OCI-LY3 (cell line): ENCODE data around the gene CLSTN1.

Source experiments
- H2AFZ ChIP-seq: fragments of 200-600, 300-600 bp; shearing (Covaris generic); 2 replicates; pipeline ENCODE4 v1.6.0; 2014; ENCODE audit warnings: antibody characterized with exemption, low read depth, low read length
- H3K27ac ChIP-seq: fragments of 200-600, 300-600 bp; sonication (generic); 2 replicates; pipeline ENCODE4 v1.5.1; 2014; ENCODE audit warnings: mild to moderate bottlenecking, low read length, moderate library complexity, mixed read lengths
- H3K27me3 ChIP-seq: fragments of 200-600, 300-600 bp; sonication (generic); 2 replicates; pipeline ENCODE4 v1.6.1; 2014; ENCODE audit warnings: low read depth, low read length, mixed read lengths
- H3K36me3 ChIP-seq: fragments of 200-600, 300-600 bp; sonication (generic); replicated peaks from 2 replicates; pipeline ENCODE3; 2014; ENCODE audit warnings: low read depth, low read length, mixed read lengths
- H3K4me1 ChIP-seq: fragments of 300-600, 200-600 bp; sonication (generic); 2 replicates; pipeline ENCODE4 v1.6.1; 2014; ENCODE audit warnings: low read length, mixed read lengths
- H3K4me2 ChIP-seq: fragments of 200-600, 300-600 bp; sonication (generic); 2 replicates; pipeline ENCODE4 v1.6.1; 2014; ENCODE audit warnings: low read length, mixed read lengths
- H3K4me3 ChIP-seq: fragments of 300-600, 200-600 bp; sonication (generic); 2 replicates; pipeline ENCODE4 v1.5.1; 2014; ENCODE audit warnings: antibody characterized with exemption, mild to moderate bottlenecking, low read length, moderate library complexity
- H3K79me2 ChIP-seq: fragments of 300-600, 200-600 bp; shearing (Covaris generic); 2 replicates; pipeline ENCODE4 v1.6.1; 2014; ENCODE audit warnings: mild to moderate bottlenecking, low read length, mixed read lengths
- H3K9ac ChIP-seq: fragments of 300-600, 200-600 bp; shearing (Covaris generic); 2 replicates; pipeline ENCODE4 v1.6.0; 2014; ENCODE audit warnings: mild to moderate bottlenecking, low read length, moderate library complexity
- H3K9me3 ChIP-seq: fragments of 200-600, 300-600 bp; shearing (Covaris generic); 2 replicates; pipeline ENCODE4 v1.6.1; 2014; ENCODE audit warnings: low read length, mixed read lengths; ENCODE audit not compliant: insufficient read depth
- H4K20me1 ChIP-seq: fragments of 200-600, 300-600 bp; sonication (generic); 2 replicates; pipeline ENCODE4 v1.6.1; 2016; ENCODE audit warnings: low read length, mixed read lengths; ENCODE audit not compliant: insufficient read depth
- EZH2phosphoT487 ChIP-seq: fragments of 200-600 bp; shearing (Covaris generic); IDR thresholded peaks from 2 replicates; pipeline ENCODE4 v1.6.1; 2018; ENCODE audit warnings: antibody characterized with exemption, mixed run types, low read depth
- TF ChIP-seq, protein P1 (sequence below): fragments of 200-600, 300-600 bp; sonication (generic); IDR thresholded peaks from 2 replicates; pipeline ENCODE4 v1.5.1; 2014; ENCODE audit warnings: antibody characterized with exemption, low read length, low read depth

The CLSTN1 gene

DNA sequence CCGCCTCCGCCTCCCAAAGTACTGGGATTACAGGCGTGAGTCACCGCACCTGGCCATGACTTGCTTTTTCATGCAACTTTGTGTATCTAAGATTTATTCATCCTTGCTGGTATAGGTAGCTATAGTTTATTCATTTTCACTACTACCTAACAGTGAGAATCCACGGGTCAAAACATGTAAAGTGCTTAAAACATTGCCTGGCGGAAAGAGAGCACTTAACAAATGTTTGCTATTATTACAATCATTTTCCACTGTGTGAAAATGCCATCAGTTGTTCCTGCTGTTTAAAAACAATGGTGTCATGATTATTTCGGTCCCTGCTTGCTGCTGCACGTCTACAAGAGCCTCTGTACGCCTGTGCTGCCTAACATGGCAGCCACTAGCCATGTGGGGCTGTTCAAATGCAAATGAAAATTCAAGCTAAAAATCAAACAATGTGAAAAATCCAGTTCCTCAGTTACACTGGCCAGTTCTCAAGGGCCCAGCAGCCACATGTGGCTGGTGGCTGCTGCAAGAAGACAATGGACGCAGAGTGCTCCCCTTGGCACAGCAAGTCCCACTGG is 65.1 kb downstream of the CLSTN1 start:
- no peaks in the 10 kb centered on the region for H3K4me1 ChIP-seq
- TF ChIP-seq, protein P1, sequence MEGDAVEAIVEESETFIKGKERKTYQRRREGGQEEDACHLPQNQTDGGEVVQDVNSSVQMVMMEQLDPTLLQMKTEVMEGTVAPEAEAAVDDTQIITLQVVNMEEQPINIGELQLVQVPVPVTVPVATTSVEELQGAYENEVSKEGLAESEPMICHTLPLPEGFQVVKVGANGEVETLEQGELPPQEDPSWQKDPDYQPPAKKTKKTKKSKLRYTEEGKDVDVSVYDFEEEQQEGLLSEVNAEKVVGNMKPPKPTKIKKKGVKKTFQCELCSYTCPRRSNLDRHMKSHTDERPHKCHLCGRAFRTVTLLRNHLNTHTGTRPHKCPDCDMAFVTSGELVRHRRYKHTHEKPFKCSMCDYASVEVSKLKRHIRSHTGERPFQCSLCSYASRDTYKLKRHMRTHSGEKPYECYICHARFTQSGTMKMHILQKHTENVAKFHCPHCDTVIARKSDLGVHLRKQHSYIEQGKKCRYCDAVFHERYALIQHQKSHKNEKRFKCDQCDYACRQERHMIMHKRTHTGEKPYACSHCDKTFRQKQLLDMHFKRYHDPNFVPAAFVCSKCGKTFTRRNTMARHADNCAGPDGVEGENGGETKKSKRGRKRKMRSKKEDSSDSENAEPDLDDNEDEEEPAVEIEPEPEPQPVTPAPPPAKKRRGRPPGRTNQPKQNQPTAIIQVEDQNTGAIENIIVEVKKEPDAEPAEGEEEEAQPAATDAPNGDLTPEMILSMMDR: no peak
- TF ChIP-seq EZH2phosphoT487: no peak
- H3K27ac ChIP-seq: no peak overlapping the region
- no peak overlapping the region for H3K4me3 ChIP-seq
- H4K20me1 ChIP-seq: peaks cover 16% of the 10 kb centered on the region; the same call in 1 of the 2 replicates
- peaks cover 35% of the 10 kb centered on the region for H3K79me2 ChIP-seq
- H3K36me3 ChIP-seq: peaks cover 4% of the 10 kb centered on the region
- H3K4me2 ChIP-seq: no peak overlapping the region
- H3K9me3 ChIP-seq: no peaks in the 10 kb centered on the region
- H3K9ac ChIP-seq: no peak overlapping the region
- H2AFZ ChIP-seq: no peak overlapping the region
- H3K27me3 ChIP-seq: no peaks in the 10 kb centered on the region

DNA sequence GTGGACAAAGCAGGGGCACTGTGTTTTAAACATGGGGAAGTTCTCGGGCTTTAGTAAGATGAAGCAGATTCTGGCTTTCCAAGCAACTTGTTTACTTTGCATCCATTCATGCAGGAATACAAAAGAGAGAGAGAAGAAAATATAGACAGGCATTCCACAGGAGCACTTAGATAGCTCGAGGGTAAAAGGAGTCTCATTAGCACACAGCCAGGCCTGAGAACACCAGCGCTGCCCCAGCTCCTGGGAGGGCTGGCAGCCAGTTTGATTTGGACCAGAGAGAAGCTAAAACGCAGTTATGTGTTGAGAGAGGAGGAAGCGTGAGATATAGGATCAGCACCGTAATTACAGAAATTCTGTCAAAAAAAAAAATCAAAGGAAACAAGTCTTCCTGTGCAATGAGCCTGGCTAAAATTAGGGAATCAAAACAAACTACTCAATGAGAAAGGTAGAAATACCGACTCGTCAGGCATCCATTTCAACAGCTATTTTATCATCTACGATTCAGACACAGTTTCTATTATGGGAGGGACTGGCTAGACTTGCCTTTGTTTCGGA is 68.2 kb downstream of the CLSTN1 start:
- H3K4me2 ChIP-seq: no peak overlapping the region
- H3K9me3 ChIP-seq: no peaks in the 10 kb centered on the region
- H3K27ac ChIP-seq: no peak overlapping the region
- H3K4me1 ChIP-seq: no peaks in the 10 kb centered on the region
- TF ChIP-seq, protein P1: no peak
- TF ChIP-seq EZH2phosphoT487: no peak
- H3K4me3 ChIP-seq: no peak overlapping the region
- H3K9ac ChIP-seq: no peak overlapping the region
- H3K79me2 ChIP-seq: peaks cover 30% of the 10 kb centered on the region
- no peaks in the 10 kb centered on the region for H3K27me3 ChIP-seq
- peaks cover 4% of the 10 kb centered on the region for H3K36me3 ChIP-seq
- H2AFZ ChIP-seq: no peak overlapping the region
- H4K20me1 ChIP-seq: peaks cover 12% of the 10 kb centered on the region; the same call in 1 of the 2 replicates

DNA sequence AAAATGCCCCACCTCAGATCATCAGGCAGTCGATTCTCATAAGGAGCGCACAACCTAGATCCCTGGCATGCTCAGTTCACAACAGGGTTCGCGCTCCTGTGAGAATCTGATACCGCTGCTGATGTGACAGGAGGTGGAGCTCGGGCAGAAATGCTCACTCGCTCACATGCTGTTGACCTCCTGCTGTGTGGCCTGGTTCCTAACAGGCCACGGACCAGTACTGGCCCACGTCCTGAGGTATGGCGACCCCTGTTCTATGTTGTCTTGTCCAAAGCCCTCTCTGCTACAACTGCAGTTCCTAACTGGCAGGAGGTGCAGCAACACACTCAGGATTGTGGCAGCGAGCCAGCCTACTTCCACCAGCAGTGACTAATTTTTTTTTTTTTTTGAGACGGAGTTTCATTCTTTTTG is 70.6 kb downstream of the CLSTN1 start:
- Histone ChIP-seq H3K27me3 (no peaks in the 10 kb centered on the region), H2AFZ (no peak overlapping the region), H3K4me1 (no peaks in the 10 kb centered on the region), H3K9me3 (no peaks in the 10 kb centered on the region), H4K20me1 (peaks cover 8% of the 10 kb centered on the region; the same call in 1 of the 2 replicates), H3K36me3 (peaks cover 4% of the 10 kb centered on the region), H3K9ac (no peak overlapping the region), H3K4me3 (no peak overlapping the region), H3K27ac (no peak overlapping the region), H3K79me2 (peaks cover 16% of the 10 kb centered on the region), H3K4me2 (no peak overlapping the region)
- TF ChIP-seq, protein P1: no peak
- no peak for TF ChIP-seq EZH2phosphoT487

DNA sequence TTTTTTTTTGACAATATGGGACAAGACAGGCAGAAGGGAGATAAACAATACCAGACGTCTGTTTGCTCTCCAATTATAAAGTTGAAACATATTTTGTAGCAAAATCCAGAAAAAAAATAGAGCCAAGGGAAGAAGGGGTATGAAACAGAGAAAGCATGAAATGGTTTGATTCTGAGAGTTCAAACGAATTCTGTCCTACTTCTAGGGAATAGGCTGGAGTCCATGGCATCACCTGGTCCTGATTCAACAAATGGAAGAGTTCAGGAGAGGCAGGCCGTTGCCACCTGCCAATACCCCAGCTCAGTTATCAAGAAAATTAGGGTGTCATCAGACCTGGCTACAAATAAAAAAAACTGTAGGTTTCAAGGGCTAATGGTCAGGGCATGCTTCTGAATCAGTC is 71.8 kb downstream of the CLSTN1 start:
- TF ChIP-seq, protein P1: no peak
- TF ChIP-seq EZH2phosphoT487: no peak

More for the DNA sequence above, 71.8 kb downstream of the CLSTN1 start:
- Histone ChIP-seq H3K4me1 (no peaks in the 10 kb centered on the region), H3K27ac (no peak overlapping the region), H3K9ac (no peak overlapping the region), H4K20me1 (peaks cover 8% of the 10 kb centered on the region; the same call in 1 of the 2 replicates), H3K4me3 (no peak overlapping the region), H3K79me2 (peaks cover 11% of the 10 kb centered on the region; the same call in 1 of the 2 replicates), H3K9me3 (no peaks in the 10 kb centered on the region), H3K36me3 (peaks cover 4% of the 10 kb centered on the region), H3K4me2 (no peak overlapping the region), H2AFZ (no peak overlapping the region), H3K27me3 (no peaks in the 10 kb centered on the region)
